ENCODE results near the gene RPL37A.

RPL37A gene

GRCh38 chr2:216551234-216552068 lies 52.8 kb downstream of the RPL37A start:
- no peak for DNase-seq

GRCh38 chr2:216553093-216553478 lies 54.4 kb downstream of the RPL37A start:
- no peak for DNase-seq
